Nephron progenitor cell (in vitro differentiated cells): Measurements from ENCODE around the gene GMDS.

ENCODE experiments used
- DNase-seq: peaks from one replicate; pipeline ENCODE4 v3.0.0; 2021
- H3K27ac Mint-ChIP-seq: 2 replicates; pipeline ENCODE4 v1.8.0; 2021; ENCODE audit warnings: mild to moderate bottlenecking, moderate library complexity, mixed read lengths
- H3K27me3 Mint-ChIP-seq: 2 replicates; pipeline ENCODE4 v1.8.0; 2021; ENCODE audit warnings: mild to moderate bottlenecking, low read depth, mixed read lengths; ENCODE audit not compliant: poor library complexity
- H3K36me3 Mint-ChIP-seq: 2 replicates; pipeline ENCODE4 v1.8.0; 2021; ENCODE audit warnings: low read depth, mixed read lengths
- H3K4me1 Mint-ChIP-seq: 2 replicates; pipeline ENCODE4 v1.8.0; 2021; ENCODE audit warnings: mixed read lengths
- H3K4me3 Mint-ChIP-seq: 2 replicates; pipeline ENCODE4 v1.8.0; 2021; ENCODE audit warnings: mild to moderate bottlenecking, moderate library complexity, mixed read lengths
- H3K9me3 Mint-ChIP-seq: 2 replicates; pipeline ENCODE4 v1.8.0; 2021; ENCODE audit warnings: mild to moderate bottlenecking, moderate library complexity, mixed read lengths
- TF ChIP-seq, protein P1 (sequence below): fragments of 200-600 bp; sonication (generic); IDR thresholded peaks from 2 replicates; pipeline ENCODE4 v1.5.0; 2021; ENCODE audit warnings: antibody characterized with exemption

GMDS gene

GRCh38 chr6:2259002-2259494 is 13.6 kb upstream of the GMDS start:
- TF ChIP-seq, protein P1, sequence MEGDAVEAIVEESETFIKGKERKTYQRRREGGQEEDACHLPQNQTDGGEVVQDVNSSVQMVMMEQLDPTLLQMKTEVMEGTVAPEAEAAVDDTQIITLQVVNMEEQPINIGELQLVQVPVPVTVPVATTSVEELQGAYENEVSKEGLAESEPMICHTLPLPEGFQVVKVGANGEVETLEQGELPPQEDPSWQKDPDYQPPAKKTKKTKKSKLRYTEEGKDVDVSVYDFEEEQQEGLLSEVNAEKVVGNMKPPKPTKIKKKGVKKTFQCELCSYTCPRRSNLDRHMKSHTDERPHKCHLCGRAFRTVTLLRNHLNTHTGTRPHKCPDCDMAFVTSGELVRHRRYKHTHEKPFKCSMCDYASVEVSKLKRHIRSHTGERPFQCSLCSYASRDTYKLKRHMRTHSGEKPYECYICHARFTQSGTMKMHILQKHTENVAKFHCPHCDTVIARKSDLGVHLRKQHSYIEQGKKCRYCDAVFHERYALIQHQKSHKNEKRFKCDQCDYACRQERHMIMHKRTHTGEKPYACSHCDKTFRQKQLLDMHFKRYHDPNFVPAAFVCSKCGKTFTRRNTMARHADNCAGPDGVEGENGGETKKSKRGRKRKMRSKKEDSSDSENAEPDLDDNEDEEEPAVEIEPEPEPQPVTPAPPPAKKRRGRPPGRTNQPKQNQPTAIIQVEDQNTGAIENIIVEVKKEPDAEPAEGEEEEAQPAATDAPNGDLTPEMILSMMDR: no peak
- Mint-ChIP-seq H3K27me3 (peaks cover 4% of the 10 kb centered on the region), H3K27ac (no peak overlapping the region), H3K4me3 (no peak overlapping the region), H3K36me3 (peaks cover 53% of the 10 kb centered on the region), H3K9me3 (peaks cover 28% of the 10 kb centered on the region), H3K4me1 (no peaks in the 10 kb centered on the region)
- DNase-seq: no peak

GRCh38 chr6:2258112-2258511 is 12.7 kb upstream of the GMDS start:
- Mint-ChIP-seq H3K4me1 (no peaks in the 10 kb centered on the region), H3K27me3 (peaks cover 4% of the 10 kb centered on the region), H3K27ac (no peak overlapping the region), H3K36me3 (peaks cover 62% of the 10 kb centered on the region), H3K4me3 (no peak overlapping the region), H3K9me3 (peaks cover 28% of the 10 kb centered on the region)
- TF ChIP-seq, protein P1: no peak
- no peak for DNase-seq

DNA sequence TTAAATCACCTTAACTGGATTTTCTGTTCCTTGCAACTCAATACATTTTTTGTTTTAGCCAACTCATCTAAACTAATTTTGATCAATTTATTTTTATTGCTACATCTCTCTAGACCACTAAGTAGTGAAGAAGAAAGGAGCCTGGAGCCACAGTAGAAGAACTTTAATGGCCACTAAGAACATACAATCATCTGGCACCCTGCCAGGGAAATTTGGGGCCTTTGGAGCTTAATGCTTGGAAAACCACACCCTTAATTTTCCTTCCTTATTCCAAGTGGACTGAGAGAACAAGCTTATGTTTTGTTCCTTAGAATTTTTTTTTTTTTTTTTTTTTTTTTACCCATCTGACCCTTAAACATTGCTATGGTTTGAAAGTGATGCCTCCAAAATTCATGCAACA is 12.0 kb upstream of the GMDS start:
- peaks cover 66% of the 10 kb centered on the region for H3K36me3 Mint-ChIP-seq
- peaks cover 28% of the 10 kb centered on the region for H3K9me3 Mint-ChIP-seq
- no peaks in the 10 kb centered on the region for H3K4me1 Mint-ChIP-seq
- peaks cover 4% of the 10 kb centered on the region for H3K27me3 Mint-ChIP-seq
- H3K4me3 Mint-ChIP-seq: no peak overlapping the region
- TF ChIP-seq, protein P1: no peak
- no peak overlapping the region for H3K27ac Mint-ChIP-seq
- DNase-seq: no peak

DNA sequence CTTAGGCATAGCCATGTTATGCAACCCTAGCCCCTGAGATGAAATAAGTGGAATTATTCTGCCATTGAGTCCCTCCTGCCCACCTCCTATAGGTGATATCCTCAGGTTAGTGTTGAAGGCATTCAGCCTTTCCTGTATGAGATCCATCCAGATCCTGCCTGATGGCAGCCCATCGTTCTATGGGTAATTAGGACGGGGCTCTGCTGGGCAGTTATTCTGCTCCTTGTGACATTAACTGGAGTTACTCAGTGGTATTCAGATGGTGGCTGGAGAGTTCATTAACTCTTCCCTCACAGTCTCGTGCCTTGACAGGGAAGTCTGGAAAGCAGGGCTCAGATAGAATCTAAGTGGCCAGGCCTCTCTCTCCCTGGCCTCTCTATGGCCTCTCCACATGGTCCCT is 9.3 kb upstream of the GMDS start:
- Mint-ChIP-seq H3K4me1 (no peaks in the 10 kb centered on the region), H3K4me3 (no peak overlapping the region), H3K27ac (peak overlapping the region; percentile 22), H3K36me3 (peaks cover 69% of the 10 kb centered on the region), H3K27me3 (peaks cover 4% of the 10 kb centered on the region), H3K9me3 (peaks cover 28% of the 10 kb centered on the region)
- TF ChIP-seq, protein P1: no peak
- no peak for DNase-seq

GRCh38 chr6:2249126-2249525 is 3.7 kb upstream of the GMDS start:
- Mint-ChIP-seq H3K36me3 (peaks cover 20% of the 10 kb centered on the region), H3K4me3 (no peak overlapping the region), H3K4me1 (peaks cover 17% of the 10 kb centered on the region), H3K27me3 (peaks cover 7% of the 10 kb centered on the region), H3K27ac (no peak overlapping the region), H3K9me3 (no peaks in the 10 kb centered on the region)
- DNase-seq: no peak
- TF ChIP-seq, protein P1: no peak

DNA sequence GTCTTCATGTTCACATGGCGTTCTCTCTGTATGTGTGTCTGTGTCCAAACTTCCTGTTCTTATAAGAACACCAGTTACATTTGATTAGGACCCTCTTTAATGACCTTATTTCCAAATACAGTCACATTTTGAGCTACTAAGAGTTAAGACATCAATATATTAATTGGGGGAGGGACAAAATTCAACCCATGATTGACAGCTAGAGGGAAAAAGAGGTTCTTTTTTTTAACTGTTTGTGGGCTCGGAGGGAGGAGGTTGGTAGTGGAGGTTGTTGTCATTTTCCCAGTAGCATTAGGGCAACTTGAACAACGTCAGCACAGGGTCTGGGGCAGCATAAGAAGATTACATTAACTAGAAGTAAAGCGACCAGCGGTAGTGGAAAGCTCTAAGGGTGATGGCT is 2.3 kb upstream of the GMDS start:
- Mint-ChIP-seq H3K4me1 (peaks cover 18% of the 10 kb centered on the region), H3K4me3 (no peak overlapping the region), H3K9me3 (no peaks in the 10 kb centered on the region), H3K27me3 (peaks cover 15% of the 10 kb centered on the region), H3K27ac (no peak overlapping the region), H3K36me3 (peaks cover 6% of the 10 kb centered on the region)
- TF ChIP-seq, protein P1: no peak
- DNase-seq: no peak
